Measurements from ENCODE around the gene CA6.
"Not testable (repeated sequence)": the region's sequence is repeated elsewhere in the genome, so short reads cannot be mapped to it uniquely, and the experiment has no call there.

The CA6 gene

GRCh38 chr1:8945568-8945967, at the start of gene CA6:
Gene CA6, plus strand, starts transcription at chr1:8945868. Its CDS starts 19 bp downstream, at chr1:8945887.
- TF ChIP-seq, protein P1, sequence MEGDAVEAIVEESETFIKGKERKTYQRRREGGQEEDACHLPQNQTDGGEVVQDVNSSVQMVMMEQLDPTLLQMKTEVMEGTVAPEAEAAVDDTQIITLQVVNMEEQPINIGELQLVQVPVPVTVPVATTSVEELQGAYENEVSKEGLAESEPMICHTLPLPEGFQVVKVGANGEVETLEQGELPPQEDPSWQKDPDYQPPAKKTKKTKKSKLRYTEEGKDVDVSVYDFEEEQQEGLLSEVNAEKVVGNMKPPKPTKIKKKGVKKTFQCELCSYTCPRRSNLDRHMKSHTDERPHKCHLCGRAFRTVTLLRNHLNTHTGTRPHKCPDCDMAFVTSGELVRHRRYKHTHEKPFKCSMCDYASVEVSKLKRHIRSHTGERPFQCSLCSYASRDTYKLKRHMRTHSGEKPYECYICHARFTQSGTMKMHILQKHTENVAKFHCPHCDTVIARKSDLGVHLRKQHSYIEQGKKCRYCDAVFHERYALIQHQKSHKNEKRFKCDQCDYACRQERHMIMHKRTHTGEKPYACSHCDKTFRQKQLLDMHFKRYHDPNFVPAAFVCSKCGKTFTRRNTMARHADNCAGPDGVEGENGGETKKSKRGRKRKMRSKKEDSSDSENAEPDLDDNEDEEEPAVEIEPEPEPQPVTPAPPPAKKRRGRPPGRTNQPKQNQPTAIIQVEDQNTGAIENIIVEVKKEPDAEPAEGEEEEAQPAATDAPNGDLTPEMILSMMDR (IDR thresholded peaks at IDR 0.05; ENCODE audit: low read depth, low read length, missing control alignments) = no peak
- no peak for DNase-seq (ENCODE audit: low read depth)
- in situ Hi-C loops (cut with HindIII; ENCODE audit: low sequenced_read_pairs) = no loop called here
- H3K4me3 ChIP-seq (ENCODE audit: low read depth, low read length) = no peak within 1 kb of the TSS

DNA sequence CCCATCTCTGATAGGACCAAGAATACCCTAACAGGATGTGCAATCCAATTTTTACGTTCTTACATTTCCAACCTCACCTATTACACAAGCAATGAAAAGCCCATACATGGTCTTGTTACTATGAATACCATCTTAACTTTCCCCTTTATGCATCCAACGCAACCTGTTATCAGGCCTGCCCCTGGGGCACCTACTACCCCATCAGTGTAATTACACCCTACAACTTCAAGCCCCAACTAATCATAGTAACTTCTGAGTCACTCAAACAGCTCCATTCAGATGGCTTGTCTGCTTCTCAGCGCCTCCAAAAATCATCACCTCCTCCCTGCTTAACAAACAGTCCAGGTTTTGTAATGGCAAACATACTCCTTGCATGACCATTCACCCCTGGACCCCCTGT, 48.9 kb upstream of the CA6 start:
- DNase-seq (ENCODE audit: low read depth); H3K4me3 ChIP-seq (ENCODE audit: low read depth, low read length); in situ Hi-C loops (cut with HindIII; ENCODE audit: low sequenced_read_pairs): not testable (repeated sequence)

GRCh38 chr1:8897505-8897904, 48.2 kb upstream of the CA6 start:
- DNase-seq (ENCODE audit: low read depth); in situ Hi-C loops (cut with HindIII; ENCODE audit: low sequenced_read_pairs); H3K4me3 ChIP-seq (ENCODE audit: low read depth, low read length): not testable (repeated sequence)

- in situ Hi-C loops (cut with HindIII; ENCODE audit: low sequenced_read_pairs); H3K4me3 ChIP-seq (ENCODE audit: low read depth, low read length); DNase-seq (ENCODE audit: low read depth): not testable (repeated sequence)
These were observed 47.2 kb upstream of the CA6 start for GRCh38 chr1:8898418-8898817.

DNA sequence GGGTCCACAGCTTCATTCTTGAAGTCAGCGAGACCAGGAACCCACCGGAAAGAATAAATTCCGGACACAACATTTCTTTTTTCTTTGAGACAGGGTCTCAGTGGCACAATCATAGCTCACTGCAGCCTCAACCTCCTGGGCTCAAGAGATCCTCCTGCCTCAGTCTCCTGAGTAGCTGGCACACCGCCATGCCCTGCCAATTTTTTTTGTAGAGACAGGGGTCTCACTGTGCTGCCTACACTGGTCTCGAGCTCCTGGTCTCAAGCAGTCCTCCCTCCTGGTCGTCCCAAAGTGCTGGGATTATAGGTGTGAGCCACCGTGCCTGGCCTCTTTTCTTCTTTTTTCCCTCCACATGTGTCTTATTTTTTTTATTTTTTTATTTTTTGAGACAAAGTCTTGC, 46.6 kb upstream of the CA6 start:
- in situ Hi-C loops (cut with HindIII; ENCODE audit: low sequenced_read_pairs) = no loop called here
- TF ChIP-seq, protein P1 (IDR thresholded peaks at IDR 0.05; ENCODE audit: low read depth, low read length, missing control alignments) = no peak
- H3K4me3 ChIP-seq (ENCODE audit: low read depth, low read length) = no peak overlapping the region
- no peak for DNase-seq (ENCODE audit: low read depth)

- H3K4me3 ChIP-seq (ENCODE audit: low read depth, low read length); in situ Hi-C loops (cut with HindIII; ENCODE audit: low sequenced_read_pairs); DNase-seq (ENCODE audit: low read depth): not testable (repeated sequence)
These were observed 45.0 kb upstream of the CA6 start for GRCh38 chr1:8900684-8901083.

GRCh38 chr1:8902765-8903164, 42.9 kb upstream of the CA6 start:
- no peak for DNase-seq (ENCODE audit: low read depth)
- TF ChIP-seq, protein P1 (IDR thresholded peaks at IDR 0.05; ENCODE audit: low read depth, low read length, missing control alignments) = peak; percentile 39
- H3K4me3 ChIP-seq (ENCODE audit: low read depth, low read length) = no peak overlapping the region
- in situ Hi-C loops (cut with HindIII; ENCODE audit: low sequenced_read_pairs) = no loop called here

- in situ Hi-C loops (cut with HindIII; ENCODE audit: low sequenced_read_pairs) = no loop called here
- TF ChIP-seq, protein P1 (IDR thresholded peaks at IDR 0.05; ENCODE audit: low read depth, low read length, missing control alignments) = no peak
- no peak overlapping the region for H3K4me3 ChIP-seq (ENCODE audit: low read depth, low read length)
- no peak for DNase-seq (ENCODE audit: low read depth)
These were observed 42.3 kb upstream of the CA6 start for GRCh38 chr1:8903410-8903809.

GRCh38 chr1:8903908-8904650, 41.6 kb upstream of the CA6 start:
- H3K4me3 ChIP-seq (ENCODE audit: low read depth, low read length) = no peak overlapping the region
- in situ Hi-C loops (cut with HindIII; ENCODE audit: low sequenced_read_pairs) = no loop called here

More at GRCh38 chr1:8903908-8904650, 41.6 kb upstream of the CA6 start:
- DNase-seq (ENCODE audit: low read depth) = peak; percentile 98
- TF ChIP-seq, protein P1 (IDR thresholded peaks at IDR 0.05; ENCODE audit: low read depth, low read length, missing control alignments) = no peak

Measured in astrocyte of the cerebellum (primary cell).